Thyroid gland (tissue), 4 donors: ENCODE measurements around the gene CHN2. TPM values are rescaled to one million over a fixed set of nuclear protein-coding genes. Genes with fewer than 3 reads are reported as not detected.
"Not testable (repeated sequence)": the region's sequence is repeated elsewhere in the genome, so short reads cannot be mapped to it uniquely, and the experiment has no call there.

ENCODE experiments used
- DNase-seq, 2 donors: peaks; one replicate each; pipeline ENCODE4 v3.0.0-alpha.2; 2019
- H3K27ac ChIP-seq, 3 donors: fragments of 200-600 bp; sonication (generic); 1 replicate in 2 of 3; 2 replicates in 1 of 3; pipeline ENCODE4 v1.5.1; 2016 to 2019; ENCODE audit warnings: mild to moderate bottlenecking in 1 of 3, moderate library complexity in 1 of 3
- H3K27me3 ChIP-seq: fragments of 200-600 bp; sonication (generic); one replicate; pipeline ENCODE4 v1.5.1; 2019
- H3K36me3 ChIP-seq, 2 donors: fragments of 200-600 bp; sonication (generic); one replicate each; pipeline ENCODE4 v1.5.1; 2016 to 2019
- H3K4me1 ChIP-seq, 2 donors: fragments of 200-600 bp; sonication (generic); one replicate each; pipeline ENCODE4 v1.5.1; 2017 to 2019
- H3K4me3 ChIP-seq, 3 donors: fragments of 200-600 bp; sonication (generic); replicated peaks in 1 of 3; 1 replicate in 2 of 3; 2 replicates in 1 of 3; pipeline ENCODE4 v1.5.1; 2016; ENCODE audit warnings: mild to moderate bottlenecking in 1 of 3
- H3K9me3 ChIP-seq: fragments of 200-600 bp; sonication (generic); one replicate; pipeline ENCODE4 v1.5.1; 2017
- POLR2A ChIP-seq, 2 donors: fragments of 450-650 bp; IDR thresholded peaks; one replicate each; pipeline ENCODE4 v1.6.1; 2017; ENCODE audit warnings: antibody characterized with exemption in 2 of 2, mild to moderate bottlenecking in 2 of 2, moderate library complexity in 1 of 2
- WGBS, 2 donors: methylation state at CpG; one replicate each; pipeline ENCODE4 v1.1.5; 2017; 5-methylcytosine and 5-hydroxymethylcytosine counted together
- intact Hi-C: fragments of 100-400 bp; cut with DNase I; formaldehyde crosslinking; loops from one replicate; pipeline ENCODE4 v1.15.1; 2023
- total RNA-seq, 4 donors: library from RNA; depleted of rRNA; stranded (reverse); fragments of >200 nt; gene quantifications; one replicate each; pipeline ENCODE4 v1.2.3, GENCODE V29; 2016
- TF ChIP-seq, protein P1 (sequence below), 6 experiments: fragments of 200-600 bp in 3 of 6; fragments of 450-650 bp in 3 of 6; sonication (generic) in 3 of 6; IDR thresholded peaks; one replicate each; pipeline ENCODE4 v1.5.1; 2016 to 2019; ENCODE audit warnings: antibody characterized with exemption in 6 of 6, mild to moderate bottlenecking in 2 of 6, inconsistent platforms in 1 of 6, moderate library complexity in 1 of 6

The CHN2 gene
- total RNA-seq, 4 donors from 2014 or later, result 11.7 to 54.3 (median 41.4) TPM

DNA sequence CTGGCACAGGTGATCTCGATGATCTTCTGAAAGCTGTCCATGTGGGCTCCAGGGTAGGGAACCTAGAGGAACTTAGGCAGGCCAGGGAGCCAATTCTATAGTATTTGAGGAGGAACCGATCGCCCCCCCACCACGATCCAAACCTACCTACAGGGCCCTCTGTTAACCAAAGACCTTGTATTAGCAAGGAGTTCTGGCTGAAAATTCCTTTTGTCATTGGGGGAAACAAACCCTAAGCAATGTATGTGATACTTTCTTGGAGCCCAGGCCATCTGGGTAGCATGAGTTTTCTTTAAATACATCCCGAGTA lies 62.1 kb downstream of the CHN2 start:
- intact Hi-C loops, result no loop called here
- no peaks in the 10 kb centered on the region for H3K9me3 ChIP-seq
- H3K27me3 ChIP-seq, result no peaks in the 10 kb centered on the region
- H3K4me3 ChIP-seq, result no peak overlapping the region
- no peak for TF ChIP-seq POLR2A (IDR thresholded peaks at IDR 0.05)
- TF ChIP-seq, protein P1, sequence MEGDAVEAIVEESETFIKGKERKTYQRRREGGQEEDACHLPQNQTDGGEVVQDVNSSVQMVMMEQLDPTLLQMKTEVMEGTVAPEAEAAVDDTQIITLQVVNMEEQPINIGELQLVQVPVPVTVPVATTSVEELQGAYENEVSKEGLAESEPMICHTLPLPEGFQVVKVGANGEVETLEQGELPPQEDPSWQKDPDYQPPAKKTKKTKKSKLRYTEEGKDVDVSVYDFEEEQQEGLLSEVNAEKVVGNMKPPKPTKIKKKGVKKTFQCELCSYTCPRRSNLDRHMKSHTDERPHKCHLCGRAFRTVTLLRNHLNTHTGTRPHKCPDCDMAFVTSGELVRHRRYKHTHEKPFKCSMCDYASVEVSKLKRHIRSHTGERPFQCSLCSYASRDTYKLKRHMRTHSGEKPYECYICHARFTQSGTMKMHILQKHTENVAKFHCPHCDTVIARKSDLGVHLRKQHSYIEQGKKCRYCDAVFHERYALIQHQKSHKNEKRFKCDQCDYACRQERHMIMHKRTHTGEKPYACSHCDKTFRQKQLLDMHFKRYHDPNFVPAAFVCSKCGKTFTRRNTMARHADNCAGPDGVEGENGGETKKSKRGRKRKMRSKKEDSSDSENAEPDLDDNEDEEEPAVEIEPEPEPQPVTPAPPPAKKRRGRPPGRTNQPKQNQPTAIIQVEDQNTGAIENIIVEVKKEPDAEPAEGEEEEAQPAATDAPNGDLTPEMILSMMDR (IDR thresholded peaks at IDR 0.05), result no peak
- H3K27ac ChIP-seq, result no peak overlapping the region
- no peak for DNase-seq
- no peaks in the 10 kb centered on the region for H3K36me3 ChIP-seq
- WGBS, 2 donors, result 90 to 100% methylated on average over 5 of the region's 5 CpGs
- H3K4me1 ChIP-seq, result no peaks in the 10 kb centered on the region

DNA sequence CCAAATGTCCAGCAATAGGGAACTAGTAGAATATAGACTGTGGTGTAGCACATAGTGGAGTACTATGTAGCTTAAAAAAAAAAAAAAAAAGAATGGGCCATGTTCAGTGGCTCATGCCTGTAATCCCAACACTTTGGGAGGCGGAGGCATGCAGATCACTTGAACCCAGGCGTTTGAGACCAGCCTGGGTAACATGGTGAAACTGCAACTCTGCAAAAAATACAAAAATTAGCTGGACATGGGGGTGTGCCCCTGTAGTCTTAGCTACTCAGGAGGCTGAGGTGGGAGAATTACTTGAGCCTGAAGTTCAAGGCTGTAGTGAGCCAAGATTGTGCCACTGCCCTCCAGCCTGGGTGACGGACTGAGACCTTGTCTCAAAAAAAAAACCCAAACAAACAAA lies 64.4 kb downstream of the CHN2 start:
- no peaks in the 10 kb centered on the region for H3K27me3 ChIP-seq
- DNase-seq, result no peak
- H3K36me3 ChIP-seq, result no peaks in the 10 kb centered on the region
- intact Hi-C loops, result no loop called here
- no peak overlapping the region for H3K4me3 ChIP-seq
- 89 to 95% methylated on average over 3 of the region's 3 CpGs for WGBS, 2 donors
- no peaks in the 10 kb centered on the region for H3K4me1 ChIP-seq
- no peak overlapping the region for H3K27ac ChIP-seq
- TF ChIP-seq POLR2A (IDR thresholded peaks at IDR 0.05), result no peak
- TF ChIP-seq, protein P1 (IDR thresholded peaks at IDR 0.05), result no peak
- H3K9me3 ChIP-seq, result no peaks in the 10 kb centered on the region

DNA sequence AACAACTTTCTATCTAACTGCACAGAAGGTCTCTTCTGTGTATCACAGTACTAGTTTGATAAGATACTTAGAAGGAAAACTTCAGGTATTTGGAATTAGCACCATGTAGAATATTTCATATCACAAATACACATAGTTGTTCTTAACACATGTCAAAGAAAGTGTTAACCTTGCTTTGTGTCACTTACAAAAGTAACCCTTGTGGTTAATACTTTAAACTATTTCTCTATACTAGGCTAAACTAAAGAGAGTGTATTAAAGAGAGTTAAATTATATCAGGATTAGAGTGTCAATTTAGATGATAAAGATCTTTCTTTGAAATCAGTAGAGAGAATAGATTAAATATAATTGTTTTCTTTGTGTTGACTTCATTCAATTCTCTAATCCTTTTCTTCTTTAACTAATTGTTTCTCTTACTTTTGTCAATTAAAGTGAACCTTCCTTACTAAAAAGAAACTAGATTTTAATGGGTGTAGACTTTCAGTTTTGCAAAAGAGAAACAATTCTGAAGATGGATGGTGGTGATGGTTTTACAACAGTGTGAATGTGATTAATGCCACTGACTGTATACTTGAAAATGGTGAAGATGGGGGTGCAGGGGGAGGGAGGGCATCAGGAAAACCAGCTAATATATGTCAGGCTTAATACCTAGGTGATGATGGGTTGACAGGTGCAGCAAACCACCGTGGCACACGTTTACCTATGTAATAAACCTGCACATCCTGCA lies 67.8 kb downstream of the CHN2 start:
- H3K4me3 ChIP-seq, result no peak overlapping the region
- H3K27me3 ChIP-seq, result no peaks in the 10 kb centered on the region
- H3K4me1 ChIP-seq, result no peaks in the 10 kb centered on the region
- no peaks in the 10 kb centered on the region for H3K36me3 ChIP-seq
- H3K9me3 ChIP-seq, result no peaks in the 10 kb centered on the region
- intact Hi-C loops, result no loop called here
- no peak overlapping the region for H3K27ac ChIP-seq
- TF ChIP-seq, protein P1 (IDR thresholded peaks at IDR 0.05), result no peak
- TF ChIP-seq POLR2A (IDR thresholded peaks at IDR 0.05), result no peak
- DNase-seq, result no peak
- WGBS, 2 donors, result 91 to 97% methylated on average over 2 of the region's 2 CpGs

DNA sequence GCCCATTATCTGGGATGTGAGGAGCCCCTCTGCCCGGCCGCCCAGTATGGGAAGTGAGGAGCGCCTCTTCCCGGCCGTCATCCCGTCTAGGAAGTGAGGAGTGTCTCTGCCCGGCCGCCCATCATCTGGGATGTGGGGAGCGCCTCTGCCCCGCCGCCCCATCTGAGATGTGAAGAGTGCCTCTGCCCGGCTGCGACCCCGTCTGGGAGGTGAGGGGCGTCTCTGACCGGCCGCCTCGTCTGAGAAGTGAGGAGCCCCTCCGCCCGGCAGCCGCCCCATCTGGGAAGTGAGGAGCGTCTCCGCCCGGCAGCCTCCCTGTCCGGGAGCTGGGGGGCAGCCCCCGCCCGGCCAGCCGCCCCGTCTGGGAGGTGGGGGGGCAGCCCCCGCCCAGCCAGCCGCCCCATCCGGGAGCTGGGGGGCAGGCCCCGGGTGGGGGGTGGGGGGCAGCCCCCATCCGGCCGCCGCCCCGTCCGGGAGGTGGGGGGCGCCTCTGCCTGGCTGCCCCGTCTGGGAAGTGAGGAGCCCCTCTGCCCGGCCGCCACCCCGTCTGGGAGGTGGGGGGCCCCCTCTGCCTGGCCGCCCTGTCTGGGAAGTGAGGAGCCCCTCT lies 69.1 kb downstream of the CHN2 start:
- not testable (repeated sequence) for DNase-seq

DNA sequence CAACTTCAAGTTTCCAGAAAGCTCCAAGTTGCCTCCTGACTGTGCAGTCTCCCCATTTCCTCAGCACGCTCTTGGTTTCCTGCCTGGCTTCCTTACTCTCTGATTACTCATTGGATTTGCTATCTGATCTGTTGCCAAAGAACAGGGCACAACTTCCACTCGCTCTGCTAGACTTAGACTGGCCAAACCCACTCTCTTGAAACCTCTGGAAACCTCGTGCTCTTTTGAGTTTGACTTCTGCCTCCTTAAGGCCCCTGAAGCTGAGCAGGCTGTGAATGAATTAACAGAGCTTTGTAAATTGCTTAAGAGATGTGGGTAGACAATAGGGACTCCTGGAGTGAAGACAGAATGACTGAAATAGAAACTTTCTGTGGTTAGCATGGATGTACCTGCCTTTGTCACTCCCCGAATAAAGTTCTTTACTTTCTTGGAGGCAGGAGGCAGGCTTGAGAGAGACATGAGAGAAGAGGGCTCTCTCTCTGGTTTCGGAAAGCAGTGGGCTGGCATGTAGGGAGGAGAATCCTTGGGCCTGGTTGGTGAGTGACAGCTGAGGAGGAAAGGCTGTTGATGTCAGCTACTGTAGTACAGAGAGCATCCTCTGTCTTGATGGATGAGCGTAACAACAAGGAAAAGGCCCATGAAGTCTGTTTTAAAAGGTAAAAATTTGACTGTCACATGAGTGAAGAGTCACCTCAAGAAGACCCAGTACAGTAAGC lies 70.8 kb downstream of the CHN2 start:
- DNase-seq, result no peak
- H3K27ac ChIP-seq, result peak overlapping the region in 1 of 3 donors; percentile 39
- WGBS, 2 donors, result 67 to 75% methylated on average over 6 of the region's 6 CpGs

More for the DNA sequence above, 69.1 kb downstream of the CHN2 start:
- H3K4me3 ChIP-seq, H3K9me3 ChIP-seq, H3K27me3 ChIP-seq, intact Hi-C loops, H3K4me1 ChIP-seq, H3K27ac ChIP-seq, H3K36me3 ChIP-seq: not testable (repeated sequence)
- WGBS, 2 donors, result 93 to 94% methylated on average over 3 to 14 of the region's 44 CpGs

More for the DNA sequence above, 70.8 kb downstream of the CHN2 start:
- Histone ChIP-seq H3K36me3 (no peaks in the 10 kb centered on the region), H3K27me3 (no peaks in the 10 kb centered on the region), H3K4me1 (no peaks in the 10 kb centered on the region), H3K4me3 (no peak overlapping the region), H3K9me3 (no peaks in the 10 kb centered on the region)
- intact Hi-C loops, result no loop called here
- TF ChIP-seq, protein P1 (IDR thresholded peaks at IDR 0.05), result no peak
- no peak for TF ChIP-seq POLR2A (IDR thresholded peaks at IDR 0.05)
